PC-9 (cell line): ENCODE measurements around the gene RSPH1. TPM values are rescaled to one million over a fixed set of nuclear protein-coding genes. Genes with fewer than 3 reads are reported as not detected.

Experiments
- BruUV-seq: library from RNA; stranded (reverse); fragments of 400-500 nt; replicated peaks from 2 replicates; lab custom pipeline; 2021; lab: Mats Ljungman, UMichigan
- CTCF ChIA-PET: fragments of 300-600 bp; sonication (Branson Sonifier 250); formaldehyde crosslinking; loops from one replicate; lab custom pipeline; 2022; ENCODE audit warnings: antibody characterized with exemption; lab: Charles Lee
- POLR2A ChIA-PET: fragments of 300-600 bp; sonication (Branson Sonifier 250); formaldehyde crosslinking; loops from one replicate; lab custom pipeline; 2022; ENCODE audit warnings: antibody characterized with exemption; ENCODE audit not compliant: unreplicated experiment; lab: Charles Lee
- DNase-seq, 2 experiments: peaks; one replicate each; pipeline versions ENCODE4 v3.0.0 to v3.0.0-alpha.2; 2015 to 2022; ENCODE audit warnings: mixed read lengths in 1 of 2
- H2AFZ ChIP-seq: fragments of 200-600 bp; sonication (generic); 2 replicates; pipeline ENCODE4 v1.8.1; 2017; ENCODE audit warnings: antibody characterized with exemption
- H3F3A ChIP-seq: fragments of 200-600 bp; sonication (generic); 2 replicates; pipeline ENCODE4 v1.8.1; 2017; ENCODE audit warnings: antibody characterized with exemption, mild to moderate bottlenecking, low read depth; ENCODE audit not compliant: insufficient read depth
- H3K27ac ChIP-seq: fragments of 200-600 bp; sonication (generic); 2 replicates; pipeline ENCODE4 v1.6.1; 2016; ENCODE audit warnings: mixed run types
- H3K27me3 ChIP-seq: fragments of 200-600 bp; sonication (generic); 2 replicates; pipeline ENCODE4 v1.6.1; 2016; ENCODE audit warnings: low read depth, mixed run types; ENCODE audit not compliant: insufficient read depth
- H3K36me3 ChIP-seq: fragments of 200-600 bp; sonication (generic); 2 replicates; pipeline ENCODE4 v1.6.1; 2016; ENCODE audit warnings: low read depth, mixed run types
- H3K4me1 ChIP-seq: fragments of 200-600 bp; sonication (generic); replicated peaks from 2 replicates; pipeline ENCODE4 v1.6.1; 2016; ENCODE audit warnings: mixed run types; ENCODE audit not compliant: insufficient read depth
- H3K4me2 ChIP-seq: fragments of 200-600 bp; sonication (generic); 2 replicates; pipeline ENCODE4 v1.6.1; 2017; ENCODE audit warnings: mixed run types
- H3K4me3 ChIP-seq: fragments of 200-600 bp; sonication (generic); 2 replicates; pipeline ENCODE4 v1.6.1; 2016; ENCODE audit warnings: mixed run types
- H3K79me2 ChIP-seq: fragments of 200-600 bp; sonication (generic); 2 replicates; pipeline ENCODE4 v1.6.1; 2017; ENCODE audit warnings: low read depth, mixed run types
- H3K9me2 ChIP-seq: fragments of 200-600 bp; sonication (generic); 2 replicates; pipeline ENCODE4 v1.8.1; 2017; ENCODE audit warnings: mild to moderate bottlenecking; ENCODE audit not compliant: insufficient read depth
- H3K9me3 ChIP-seq: fragments of 200-600 bp; sonication (generic); 2 replicates; pipeline ENCODE4 v1.8.1; 2016; ENCODE audit warnings: low read depth; ENCODE audit not compliant: insufficient read depth
- H4K20me1 ChIP-seq: fragments of 200-600 bp; sonication (generic); 2 replicates; pipeline ENCODE4 v1.8.1; 2017; ENCODE audit not compliant: insufficient read depth
- CTCF ChIP-seq: fragments of 200-600 bp; sonication (generic); conservative IDR thresholded peaks from 2 replicates; pipeline ENCODE4 v1.6.1; 2017; ENCODE audit warnings: mixed run types, antibody characterized with exemption, mild to moderate bottlenecking, moderate library complexity
- EZH2 ChIP-seq: fragments of 200-600 bp; sonication (generic); IDR thresholded peaks from 2 replicates; pipeline ENCODE4 v1.8.0; 2017; ENCODE audit warnings: antibody characterized with exemption, low read depth
- intact Hi-C: fragments of 100-400 bp; cut with micrococcal nuclease; formaldehyde crosslinking; loops from one replicate; pipeline ENCODE4 v1.10.0; 2022; ENCODE audit not compliant: unreplicated experiment
- total RNA-seq: library from RNA; stranded (reverse); gene quantifications from 2 replicates; pipeline ENCODE4 v1.2.3, GENCODE V29; 2021

The RSPH1 gene
- total RNA-seq, 1 experiment from 2014 or later: 8.0 TPM

- Histone ChIP-seq H3K9me3 (no peaks in the 10 kb centered on the region), H3K27ac (peak overlapping the region; percentile 93), H3K79me2 (peaks cover 86% of the 10 kb centered on the region), H3K4me2 (peak overlapping the region; percentile 89), H4K20me1 (no peaks in the 10 kb centered on the region), H3K4me3 (peak overlapping the region; percentile 52; the same call in 1 of the 2 replicates), H3F3A (peaks cover 49% of the 10 kb centered on the region), H2AFZ (no peak overlapping the region), H3K4me1 (peaks cover 40% of the 10 kb centered on the region), H3K9me2 (no peaks in the 10 kb centered on the region), H3K27me3 (no peaks in the 10 kb centered on the region), H3K36me3 (peaks cover 13% of the 10 kb centered on the region)
- intact Hi-C loops: loop anchor here (1.0 to 10.0 kb wide), 4 partner anchors 22 to 133 kb away; partner anchors contain the start of gene RSPH1
- BruUV-seq: no TSS peak
- DNase-seq: peak; percentile 84 to 93
- ChIA-PET POLR2A (interaction anchor here (0.6 kb wide), 1 partner anchor 294 kb away, joined by 3 read pairs; no protein-coding TSS in a partner anchor), CTCF (interaction anchor here (0.5 to 1.0 kb wide), 2 partner anchors 51 to 326 kb away, joined by 4 read pairs; no protein-coding TSS in a partner anchor)
- no peak for TF ChIP-seq EZH2
- TF ChIP-seq CTCF: no peak
These were observed 22.2 kb upstream of the RSPH1 start for GRCh38 chr21:42518215-42518614.

- no peaks in the 10 kb centered on the region for H4K20me1 ChIP-seq
- intact Hi-C loops: loop anchor here (10.0 kb wide), 1 partner anchor 131 kb away; no protein-coding TSS in a partner anchor
- H3K4me1 ChIP-seq: peaks cover 40% of the 10 kb centered on the region
- no peak for TF ChIP-seq CTCF
- no peak for TF ChIP-seq EZH2
- no TSS peak for BruUV-seq
- ChIA-PET POLR2A (no interaction called here), CTCF (no interaction called here)
- H3K27me3 ChIP-seq: no peaks in the 10 kb centered on the region
- H3F3A ChIP-seq: peaks cover 49% of the 10 kb centered on the region
- H3K9me3 ChIP-seq: no peaks in the 10 kb centered on the region
- peaks cover 63% of the 10 kb centered on the region for H3K79me2 ChIP-seq
- peaks cover 13% of the 10 kb centered on the region for H3K36me3 ChIP-seq
- H3K27ac ChIP-seq: peak overlapping the region; percentile 93
- H3K9me2 ChIP-seq: no peaks in the 10 kb centered on the region
- DNase-seq: peak; percentile 78 to 93
- H2AFZ ChIP-seq: no peak overlapping the region
- peak overlapping the region; percentile 89 for H3K4me2 ChIP-seq
- peak overlapping the region; percentile 71 for H3K4me3 ChIP-seq
These were observed 19.9 kb upstream of the RSPH1 start for GRCh38 chr21:42515708-42516502.

GRCh38 chr21:42514883-42515228 is 18.8 kb upstream of the RSPH1 start:
- peaks cover 49% of the 10 kb centered on the region for H3F3A ChIP-seq
- no peaks in the 10 kb centered on the region for H3K27me3 ChIP-seq
- no peaks in the 10 kb centered on the region for H4K20me1 ChIP-seq
- H3K4me3 ChIP-seq: peak overlapping the region; percentile 71
- peak overlapping the region; percentile 77 for H2AFZ ChIP-seq
- H3K4me2 ChIP-seq: peak overlapping the region; percentile 88
- H3K27ac ChIP-seq: peak overlapping the region; percentile 93
- POLR2A ChIA-PET: interaction anchor here (0.7 kb wide), 1 partner anchor 321 kb away, joined by 3 read pairs; no protein-coding TSS in a partner anchor
- TF ChIP-seq EZH2 (no peak), CTCF (no peak)
- H3K9me2 ChIP-seq: no peaks in the 10 kb centered on the region
- intact Hi-C loops: loop anchor here (10.0 kb wide), 1 partner anchor 130 kb away; no protein-coding TSS in a partner anchor
- no peaks in the 10 kb centered on the region for H3K9me3 ChIP-seq
- TSS peak; percentile 23 for BruUV-seq
- H3K36me3 ChIP-seq: peaks cover 8% of the 10 kb centered on the region
- DNase-seq: no peak
- H3K4me1 ChIP-seq: peaks cover 40% of the 10 kb centered on the region
- CTCF ChIA-PET: interaction anchor here (0.6 kb wide), 1 partner anchor 152 kb away, joined by 4 read pairs; no protein-coding TSS in a partner anchor
- peaks cover 53% of the 10 kb centered on the region for H3K79me2 ChIP-seq
